Measurements from ENCODE around the gene MOCS2. TPM values are rescaled to one million over a fixed set of nuclear protein-coding genes. Genes with fewer than 3 reads are reported as not detected.
A peak's percentile ranks its signal among the peaks of the same experiment; 100 is the strongest.

Gene MOCS2, protein sequence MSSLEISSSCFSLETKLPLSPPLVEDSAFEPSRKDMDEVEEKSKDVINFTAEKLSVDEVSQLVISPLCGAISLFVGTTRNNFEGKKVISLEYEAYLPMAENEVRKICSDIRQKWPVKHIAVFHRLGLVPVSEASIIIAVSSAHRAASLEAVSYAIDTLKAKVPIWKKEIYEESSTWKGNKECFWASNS
- 10 to 100 TPM; 20.7 to 21.6 TPM for total RNA-seq

DNA sequence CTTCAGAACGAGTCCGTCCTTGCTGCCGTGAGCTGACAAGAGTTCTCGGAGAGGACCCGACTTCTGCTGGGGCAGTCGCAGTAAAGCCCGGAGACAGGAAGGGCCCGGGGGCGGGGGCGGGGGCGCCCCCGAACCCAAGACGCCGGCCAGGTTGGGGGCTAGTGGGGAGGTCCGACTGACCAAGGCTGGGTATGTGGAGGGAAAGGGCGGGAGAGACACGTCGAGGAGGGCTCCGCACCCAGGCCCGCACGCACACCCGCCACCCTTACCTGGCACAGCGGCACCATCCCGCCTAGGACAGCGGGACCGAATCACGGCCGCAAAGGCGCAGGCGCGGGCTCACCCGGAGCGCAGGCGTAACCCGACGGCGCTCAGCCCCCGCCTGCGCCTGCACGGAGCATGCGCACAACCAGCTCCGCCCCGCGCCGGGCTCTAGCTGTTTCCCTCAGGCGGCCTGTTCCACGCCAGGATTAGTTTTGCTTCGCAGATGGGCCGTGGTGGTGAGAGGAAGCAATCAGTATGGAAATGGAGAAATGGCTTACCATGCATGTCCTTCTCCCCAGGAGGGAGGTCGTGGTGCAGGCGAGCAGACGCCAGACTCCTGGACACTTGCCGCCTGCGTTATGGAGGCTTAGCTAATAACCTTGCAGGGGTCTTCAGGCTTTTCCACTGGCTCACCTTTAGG, at the start of gene MOCS2:
TSS of gene MOCS2 (minus strand) at position 315 of the 685 bp plus-strand sequence. CDS start 2,583 bp downstream, outside the sequence.
- CTCF ChIA-PET, result interaction anchor here (0.6 to 2.0 kb wide), 9 partner anchors 9 to 417 kb away, joined by 3 to 17 read pairs (median 4); no protein-coding TSS in a partner anchor
- POLR2A ChIA-PET, result interaction anchor here (0.9 to 1.4 kb wide), 7 partner anchors 11 to 311 kb away, joined by 3 to 4 read pairs (median 3); no protein-coding TSS in a partner anchor
- no peaks in the 10 kb centered on the region for H3K27me3 Mint-ChIP-seq
- peak; percentile 93 for DNase-seq
- H3K4me3 Mint-ChIP-seq, result peak within 1 kb of the TSS; percentile 94
- H3K9me3 Mint-ChIP-seq, result no peaks in the 10 kb centered on the region
- peak within 1 kb of the TSS; percentile 78 for H3K27ac Mint-ChIP-seq
- intact Hi-C loops (cut with micrococcal nuclease), result loop anchor here (1.0 to 10.0 kb wide), 6 partner anchors 29 to 1205 kb away; partner anchors contain the start of genes ARL15 and NDUFS4
- H3K4me1 Mint-ChIP-seq (ENCODE audit: low read depth), result peaks cover 42% of the 10 kb centered on the region
- peaks cover 16% of the 10 kb centered on the region for H3K36me3 Mint-ChIP-seq

DNA sequence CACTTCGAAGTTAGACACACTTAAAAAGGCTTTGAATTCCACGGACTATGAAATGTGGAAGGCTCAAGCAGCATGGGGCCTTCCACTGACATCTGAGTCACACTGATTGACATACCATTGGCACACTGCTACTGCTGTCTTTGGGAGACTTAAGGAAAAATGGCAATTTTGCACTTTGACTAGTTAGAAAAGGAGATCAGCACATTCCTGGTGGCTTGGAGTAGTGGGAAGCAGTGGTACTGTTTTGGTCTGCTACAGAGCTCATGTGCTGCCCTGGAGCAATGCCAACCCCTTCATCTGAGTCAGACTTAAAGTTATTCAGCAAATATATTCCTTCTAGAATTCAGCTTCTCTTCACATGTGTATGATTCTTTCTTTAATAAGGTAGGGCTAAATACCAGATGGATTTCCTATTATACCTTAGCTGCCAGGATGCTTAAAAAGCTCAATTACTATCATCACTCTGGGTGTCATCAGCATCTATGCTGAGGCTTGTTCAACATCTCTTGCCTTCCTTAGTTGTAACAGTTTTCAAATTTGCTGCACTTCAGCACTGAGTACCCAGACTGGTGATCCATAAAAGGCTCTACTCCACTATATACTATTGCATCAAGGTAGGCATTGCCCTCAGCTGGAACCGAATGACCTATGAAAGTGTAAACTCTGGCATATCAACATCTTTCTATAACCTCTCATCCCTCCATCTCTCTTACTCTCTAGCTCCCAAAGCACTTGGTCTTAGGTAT, 42.3 kb upstream of the MOCS2 start:
- H3K4me3 Mint-ChIP-seq, result no peak overlapping the region
- ChIA-PET CTCF (interaction anchor here (0.5 kb wide), 1 partner anchor 1166 kb away, joined by 3 read pairs; no protein-coding TSS in a partner anchor), POLR2A (no interaction called here)
- no peaks in the 10 kb centered on the region for H3K9me3 Mint-ChIP-seq
- H3K27me3 Mint-ChIP-seq, result peaks cover under 1% of the 10 kb centered on the region
- intact Hi-C loops (cut with micrococcal nuclease), result no loop called here
- no peak for DNase-seq
- no peak overlapping the region for H3K27ac Mint-ChIP-seq
- no peaks in the 10 kb centered on the region for H3K4me1 Mint-ChIP-seq (ENCODE audit: low read depth)
- no peaks in the 10 kb centered on the region for H3K36me3 Mint-ChIP-seq

DNA sequence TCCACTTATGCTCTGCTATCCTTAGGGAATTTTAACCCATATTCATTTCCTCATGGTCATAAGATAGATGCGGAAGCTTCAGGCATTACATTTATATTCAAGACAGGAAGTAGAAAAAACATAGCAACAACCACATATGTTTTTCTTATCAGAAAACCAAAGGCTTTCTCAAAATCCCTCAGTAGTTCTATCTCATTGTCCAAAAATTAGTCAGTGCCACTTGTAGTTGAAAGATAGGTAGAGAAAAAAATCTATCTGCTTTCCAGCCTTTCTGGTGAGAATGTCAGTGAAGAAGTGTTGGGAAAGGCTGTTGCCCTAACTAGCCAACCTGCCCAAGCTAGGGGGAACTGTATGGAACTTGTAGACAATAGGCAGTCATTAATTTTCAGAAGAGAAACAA, 23.5 kb upstream of the MOCS2 start:
- Mint-ChIP-seq H3K4me1 (ENCODE audit: low read depth) (no peaks in the 10 kb centered on the region), H3K27ac (no peak overlapping the region), H3K36me3 (no peaks in the 10 kb centered on the region), H3K9me3 (peaks cover 2% of the 10 kb centered on the region), H3K4me3 (no peak overlapping the region), H3K27me3 (no peaks in the 10 kb centered on the region)
- no peak for DNase-seq
- intact Hi-C loops (cut with micrococcal nuclease), result no loop called here
- POLR2A ChIA-PET, result interaction anchor here (0.5 kb wide), 1 partner anchor 1179 kb away, joined by 4 read pairs; no protein-coding TSS in a partner anchor
- CTCF ChIA-PET, result interaction anchor here (0.9 kb wide), 1 partner anchor 20 kb away, joined by 3 read pairs; no protein-coding TSS in a partner anchor

DNA sequence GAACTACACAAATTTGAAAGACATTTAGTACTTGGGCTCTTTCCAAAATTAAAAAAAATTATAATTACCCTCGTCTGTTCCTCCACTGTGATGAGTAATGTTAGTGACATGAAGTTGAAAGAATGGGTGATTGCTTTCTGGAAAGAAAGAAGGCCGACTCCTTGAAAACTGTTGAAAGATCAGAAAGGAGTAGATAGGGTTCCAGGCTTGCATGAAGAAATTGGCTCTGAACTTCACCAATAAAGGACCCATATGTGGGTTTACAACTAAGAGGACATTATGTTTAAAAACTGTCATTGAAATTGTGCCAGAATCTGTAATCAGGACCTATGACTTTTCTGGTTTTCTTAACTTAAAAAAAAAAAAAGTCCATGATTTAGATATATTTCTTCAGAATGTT, 20.7 kb upstream of the MOCS2 start:
- no peak overlapping the region for H3K27ac Mint-ChIP-seq
- peaks cover 2% of the 10 kb centered on the region for H3K9me3 Mint-ChIP-seq
- no peaks in the 10 kb centered on the region for H3K4me1 Mint-ChIP-seq (ENCODE audit: low read depth)
- intact Hi-C loops (cut with micrococcal nuclease), result no loop called here
- POLR2A ChIA-PET, result no interaction called here
- no peaks in the 10 kb centered on the region for H3K36me3 Mint-ChIP-seq
- CTCF ChIA-PET, result no interaction called here
- peaks cover 2% of the 10 kb centered on the region for H3K27me3 Mint-ChIP-seq
- H3K4me3 Mint-ChIP-seq, result no peak overlapping the region
- DNase-seq, result no peak

DNA sequence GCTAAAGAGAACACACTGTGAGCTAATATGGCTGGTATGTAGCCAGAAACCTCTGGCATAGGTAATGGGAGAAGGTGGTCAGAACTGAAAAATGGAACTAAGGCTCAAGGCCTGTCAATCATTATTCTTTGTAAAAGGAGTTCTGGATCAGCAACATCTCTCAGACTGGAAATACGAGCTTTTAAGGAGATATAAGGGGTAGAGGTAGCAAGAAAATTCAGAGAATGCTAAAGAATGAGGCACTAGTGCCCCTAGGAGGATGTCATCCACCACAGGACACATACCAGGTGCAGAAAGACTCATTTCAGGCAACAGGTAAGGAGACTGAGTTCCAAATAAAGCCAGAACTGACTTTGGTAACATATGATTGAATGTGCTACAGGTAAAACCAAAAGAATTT, 18.9 kb upstream of the MOCS2 start:
- Mint-ChIP-seq H3K4me3 (no peak overlapping the region), H3K4me1 (ENCODE audit: low read depth) (no peaks in the 10 kb centered on the region), H3K9me3 (peaks cover 2% of the 10 kb centered on the region), H3K27me3 (peaks cover 2% of the 10 kb centered on the region), H3K36me3 (no peaks in the 10 kb centered on the region), H3K27ac (no peak overlapping the region)
- ChIA-PET CTCF (no interaction called here), POLR2A (no interaction called here)
- DNase-seq, result no peak
- intact Hi-C loops (cut with micrococcal nuclease), result no loop called here

DNA sequence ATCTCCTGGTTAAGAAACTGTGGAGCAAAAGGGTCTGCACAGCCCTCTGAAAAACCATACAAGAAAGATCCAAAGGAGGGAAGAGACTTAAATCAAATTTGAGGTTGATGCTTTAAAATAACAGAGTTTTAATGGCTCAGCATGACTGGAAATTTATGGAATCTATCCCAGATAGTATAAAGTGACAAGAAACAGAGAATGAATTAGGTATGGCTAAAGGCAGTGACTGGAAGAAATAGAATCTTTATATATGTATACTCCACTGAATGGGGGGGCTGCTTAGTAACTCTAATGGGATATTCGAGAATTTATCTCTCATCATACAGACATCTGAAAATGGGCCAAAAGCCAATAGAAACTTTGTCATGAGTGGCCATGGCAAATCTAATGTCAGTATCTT, 17.6 kb upstream of the MOCS2 start:
- DNase-seq, result no peak
- H3K4me1 Mint-ChIP-seq (ENCODE audit: low read depth), result no peaks in the 10 kb centered on the region
- H3K27me3 Mint-ChIP-seq, result peaks cover 2% of the 10 kb centered on the region
- peaks cover 2% of the 10 kb centered on the region for H3K9me3 Mint-ChIP-seq
- no peaks in the 10 kb centered on the region for H3K36me3 Mint-ChIP-seq
- ChIA-PET POLR2A (no interaction called here), CTCF (no interaction called here)
- no peak overlapping the region for H3K27ac Mint-ChIP-seq
- intact Hi-C loops (cut with micrococcal nuclease), result no loop called here
- no peak overlapping the region for H3K4me3 Mint-ChIP-seq

DNA sequence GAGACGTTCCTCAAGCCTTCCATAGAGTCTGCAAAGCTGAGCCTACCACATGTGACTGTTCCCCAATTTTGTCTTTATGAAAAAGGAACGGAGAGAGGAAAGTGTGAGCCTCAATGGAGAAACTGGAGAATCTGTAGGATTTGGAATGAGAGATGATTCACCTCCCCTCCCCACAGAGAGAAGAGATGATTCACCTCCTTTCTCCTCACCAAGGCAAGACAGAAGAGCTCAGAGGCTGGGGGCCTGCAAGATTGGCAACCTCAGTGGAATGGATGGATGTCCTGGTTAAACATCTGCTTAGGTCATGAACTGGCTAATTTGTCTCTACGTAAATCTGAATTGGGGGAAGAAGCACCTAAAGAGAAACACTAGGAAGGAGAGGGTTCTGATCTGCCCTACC, 17.0 kb upstream of the MOCS2 start:
- Mint-ChIP-seq H3K4me3 (no peak overlapping the region), H3K27me3 (peaks cover 2% of the 10 kb centered on the region), H3K9me3 (peaks cover 2% of the 10 kb centered on the region), H3K4me1 (ENCODE audit: low read depth) (no peaks in the 10 kb centered on the region), H3K27ac (no peak overlapping the region), H3K36me3 (no peaks in the 10 kb centered on the region)
- intact Hi-C loops (cut with micrococcal nuclease), result no loop called here
- DNase-seq, result no peak
- POLR2A ChIA-PET, result no interaction called here
- CTCF ChIA-PET, result no interaction called here

DNA sequence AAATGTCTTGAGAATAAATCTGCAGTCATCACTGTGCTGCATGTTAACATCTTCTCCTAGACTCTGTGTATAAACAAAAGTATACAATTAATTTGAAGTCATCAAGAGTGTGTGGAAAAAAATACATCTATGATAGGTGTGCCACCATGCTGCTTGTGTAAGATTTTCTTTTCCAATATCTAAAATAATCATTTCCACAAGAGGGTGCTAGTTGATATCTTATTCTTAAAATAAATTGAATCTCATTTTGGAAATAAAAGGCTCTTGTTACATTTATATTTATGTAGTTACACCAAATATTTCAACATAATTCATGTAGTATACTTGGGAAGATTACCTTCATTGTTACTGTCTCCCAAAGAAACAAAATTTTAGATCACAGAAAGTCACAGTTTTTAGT, 14.1 kb upstream of the MOCS2 start:
- POLR2A ChIA-PET, result no interaction called here
- intact Hi-C loops (cut with micrococcal nuclease), result no loop called here
- DNase-seq, result no peak
- Mint-ChIP-seq H3K4me3 (no peak overlapping the region), H3K4me1 (ENCODE audit: low read depth) (no peaks in the 10 kb centered on the region), H3K27ac (no peak overlapping the region), H3K27me3 (peaks cover 2% of the 10 kb centered on the region), H3K9me3 (no peaks in the 10 kb centered on the region), H3K36me3 (no peaks in the 10 kb centered on the region)
- CTCF ChIA-PET, result interaction anchor here (1.3 kb wide), 1 partner anchor 1102 kb away, joined by 5 read pairs; no protein-coding TSS in a partner anchor

DNA sequence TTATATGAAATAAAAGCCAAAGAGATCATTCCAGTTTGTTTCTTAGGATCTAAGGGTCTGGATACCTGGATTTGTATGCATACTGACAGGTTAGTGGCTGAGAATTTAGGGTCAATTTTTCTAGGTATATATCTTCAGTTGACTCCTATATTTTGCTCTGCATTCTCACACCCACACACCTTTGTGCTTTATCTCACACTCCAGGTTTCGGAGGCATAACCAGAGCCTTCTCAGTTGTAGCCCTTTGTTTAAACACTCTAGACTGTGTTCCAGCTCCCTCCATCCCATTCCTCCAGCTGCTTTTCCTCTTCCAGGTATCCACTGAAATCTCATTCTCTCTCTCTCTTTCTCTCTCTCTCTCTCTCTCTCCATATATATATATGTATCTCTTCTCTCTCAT, 10.6 kb upstream of the MOCS2 start:
- CTCF ChIA-PET, result interaction anchor here (1.7 to 2.6 kb wide), 2 partner anchors 25 to 171 kb away, joined by 4 to 8 read pairs; no protein-coding TSS in a partner anchor
- H3K9me3 Mint-ChIP-seq, result no peaks in the 10 kb centered on the region
- H3K27ac Mint-ChIP-seq, result no peak overlapping the region
- DNase-seq, result no peak
- H3K36me3 Mint-ChIP-seq, result peaks cover under 1% of the 10 kb centered on the region
- intact Hi-C loops (cut with micrococcal nuclease), result no loop called here
- H3K27me3 Mint-ChIP-seq, result no peaks in the 10 kb centered on the region
- POLR2A ChIA-PET, result no interaction called here
- no peaks in the 10 kb centered on the region for H3K4me1 Mint-ChIP-seq (ENCODE audit: low read depth)
- H3K4me3 Mint-ChIP-seq, result no peak overlapping the region

DNA sequence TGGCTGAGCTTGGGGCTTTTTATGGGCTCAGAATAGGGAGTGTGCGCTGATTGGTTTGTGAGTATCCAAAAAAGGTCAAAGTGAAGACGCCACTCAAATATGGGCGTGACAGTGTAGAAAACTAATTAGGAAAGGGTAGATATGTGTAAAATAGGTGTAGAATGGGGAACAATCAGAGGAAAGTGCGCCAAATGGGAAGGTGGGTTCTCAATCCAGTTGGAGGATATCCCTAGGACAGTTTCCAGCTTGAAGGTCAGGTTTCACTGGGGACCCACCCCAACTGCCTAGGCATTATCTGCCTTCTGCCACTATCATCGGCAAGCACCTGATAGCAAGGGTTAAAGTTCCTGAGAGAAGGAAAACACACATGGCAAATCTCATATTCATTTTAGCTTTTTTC, 9.3 kb upstream of the MOCS2 start:
- intact Hi-C loops (cut with micrococcal nuclease), result no loop called here
- POLR2A ChIA-PET, result no interaction called here
- H3K27ac Mint-ChIP-seq, result no peak overlapping the region
- CTCF ChIA-PET, result interaction anchor here (1.7 to 2.6 kb wide), 2 partner anchors 24 to 170 kb away, joined by 4 to 8 read pairs; no protein-coding TSS in a partner anchor
- no peaks in the 10 kb centered on the region for H3K27me3 Mint-ChIP-seq
- no peak overlapping the region for H3K4me3 Mint-ChIP-seq
- no peak for DNase-seq
- H3K36me3 Mint-ChIP-seq, result peaks cover 2% of the 10 kb centered on the region
- H3K4me1 Mint-ChIP-seq (ENCODE audit: low read depth), result no peaks in the 10 kb centered on the region
- H3K9me3 Mint-ChIP-seq, result no peaks in the 10 kb centered on the region

DNA sequence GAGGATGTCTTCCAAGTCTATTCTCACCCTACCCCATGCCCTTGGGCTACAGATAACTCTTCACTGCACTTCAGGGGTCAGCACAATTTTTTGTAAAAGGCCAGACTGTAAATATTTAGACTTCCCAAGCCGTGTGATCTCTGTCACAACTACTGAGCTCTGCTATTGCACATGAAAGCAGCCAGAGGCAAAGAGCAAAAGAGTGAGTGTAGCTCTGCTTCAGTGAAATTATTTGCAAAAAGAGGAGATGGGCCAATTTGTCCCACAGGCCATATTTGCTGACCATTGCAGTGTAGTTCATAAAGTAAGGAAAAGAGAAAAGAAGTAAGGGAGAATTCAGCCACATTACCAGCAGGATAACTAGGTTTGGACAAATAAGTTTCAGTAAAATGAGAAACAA, 7.0 kb upstream of the MOCS2 start:
- Mint-ChIP-seq H3K9me3 (no peaks in the 10 kb centered on the region), H3K4me3 (no peak overlapping the region), H3K36me3 (peaks cover 2% of the 10 kb centered on the region), H3K27me3 (no peaks in the 10 kb centered on the region), H3K27ac (no peak overlapping the region), H3K4me1 (ENCODE audit: low read depth) (no peaks in the 10 kb centered on the region)
- ChIA-PET CTCF (no interaction called here), POLR2A (no interaction called here)
- intact Hi-C loops (cut with micrococcal nuclease), result no loop called here
- DNase-seq, result no peak

DNA sequence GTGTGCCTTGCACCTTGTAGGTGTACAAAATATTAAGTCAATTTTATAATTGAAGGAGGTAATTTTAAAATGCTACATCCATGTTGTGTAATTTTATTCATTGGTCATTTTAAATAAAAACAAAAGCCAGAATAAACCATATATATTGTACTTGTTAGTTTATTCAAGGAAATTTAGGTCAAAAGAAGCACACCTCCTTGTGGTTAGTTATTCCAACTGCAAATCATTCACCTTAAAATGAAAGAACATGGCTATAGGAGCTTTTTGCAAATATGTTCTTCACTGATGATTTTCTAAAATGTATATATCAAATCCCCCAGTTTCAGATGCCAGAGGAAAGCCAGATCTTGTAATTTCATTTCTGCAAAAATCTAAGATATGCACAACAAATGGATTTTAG, 5.4 kb upstream of the MOCS2 start:
- no peak for DNase-seq
- POLR2A ChIA-PET, result no interaction called here
- Mint-ChIP-seq H3K4me1 (ENCODE audit: low read depth) (peaks cover 11% of the 10 kb centered on the region), H3K27ac (no peak overlapping the region), H3K27me3 (no peaks in the 10 kb centered on the region), H3K9me3 (no peaks in the 10 kb centered on the region), H3K4me3 (no peak overlapping the region), H3K36me3 (peaks cover 2% of the 10 kb centered on the region)
- CTCF ChIA-PET, result interaction anchor here (0.6 to 1.7 kb wide), 2 partner anchors 166 to 312 kb away, joined by 3 to 7 read pairs; no protein-coding TSS in a partner anchor
- intact Hi-C loops (cut with micrococcal nuclease), result no loop called here

All from activated CD4-positive, alpha-beta memory T cell treated with anti-CD3 and anti-CD28 coated beads for 36 hours (primary cell).